Spleen (tissue), 7 donors: ENCODE measurements around the gene AHRR.

ENCODE experiments used
- CTCF ChIP-seq, 11 experiments: fragments of 200-600 bp in 7 of 11; fragments of 450-650 bp in 4 of 11; sonication (generic) in 4 of 11; IDR thresholded peaks in 8 of 11; conservative IDR thresholded peaks in 3 of 11; 1 replicate in 7 of 11; 2 replicates in 4 of 11; pipeline versions ENCODE4 v1.4.0 to v1.8.0; 2016 to 2021; ENCODE audit warnings: antibody characterized with exemption in 11 of 11, inconsistent platforms in 4 of 11, mild to moderate bottlenecking in 1 of 11
- POLR2AphosphoS5 ChIP-seq, 3 donors: sonication (generic); formaldehyde crosslinking; IDR thresholded peaks; one replicate each; pipeline ENCODE4 v1.5.1; 2017; ENCODE audit warnings: antibody characterized with exemption in 3 of 3
- donor health status: DM: no; HTN: no; CAD: no; lungs with moderate emphysema.
- donor health status: DM: no; HTN: no; CAD: no.
- donor health status: DM: no; HTN: no; CAD: no.

- TF ChIP-seq CTCF (IDR thresholded peaks at IDR 0.05 in 8 of 11, conservative IDR thresholded peaks at IDR 0.05 in 3 of 11) (no peak), POLR2AphosphoS5 (IDR thresholded peaks at IDR 0.05) (peak in 1 of 3 donors; percentile 7)
Observed at GRCh38 chr5:453725-454481, 132.4 kb downstream of the AHRR start.
